Ishikawa (cell line): ENCODE data around the gene TRAK1.

Experiments
- CEBPB ChIP-seq: IDR thresholded peaks from 2 replicates; pipeline ENCODE4 v1.6.1; 2012
- CREB1 ChIP-seq: IDR thresholded peaks from 2 replicates; pipeline ENCODE4 v1.6.1; 2012; ENCODE audit warnings: low read depth
- EGR1 ChIP-seq: IDR thresholded peaks from 2 replicates; pipeline ENCODE4 v1.6.1; 2012
- EP300 ChIP-seq: IDR thresholded peaks from 2 replicates; pipeline ENCODE4 v1.6.1; 2012; ENCODE audit warnings: borderline replicate concordance
- FOXM1 ChIP-seq: IDR thresholded peaks from 2 replicates; pipeline ENCODE4 v1.6.1; 2012; ENCODE audit warnings: low read depth, borderline replicate concordance
- MAX ChIP-seq: IDR thresholded peaks from 2 replicates; pipeline ENCODE4 v1.6.1; 2012
- NFIC ChIP-seq: IDR thresholded peaks from 2 replicates; pipeline ENCODE4 v1.6.1; 2012
- RAD21 ChIP-seq: IDR thresholded peaks from 2 replicates; pipeline ENCODE4 v1.6.1; 2012; ENCODE audit warnings: low read depth
- REST ChIP-seq: IDR thresholded peaks from 2 replicates; pipeline ENCODE4 v1.6.1; 2012; ENCODE audit warnings: low read depth, mild to moderate bottlenecking
- TAF1 ChIP-seq: IDR thresholded peaks from 2 replicates; pipeline ENCODE4 v1.6.1; 2012; ENCODE audit warnings: low read depth, mild to moderate bottlenecking
- TCF12 ChIP-seq: IDR thresholded peaks from 2 replicates; pipeline ENCODE4 v1.6.1; 2012; ENCODE audit warnings: low read depth
- TEAD4 ChIP-seq: IDR thresholded peaks from 2 replicates; pipeline ENCODE4 v1.6.1; 2012
- USF1 ChIP-seq: IDR thresholded peaks from 2 replicates; pipeline ENCODE4 v1.6.1; 2012
- YY1 ChIP-seq: IDR thresholded peaks from 2 replicates; pipeline ENCODE4 v1.6.1; 2012; ENCODE audit warnings: low read depth
- ZBTB7A ChIP-seq: IDR thresholded peaks from 2 replicates; pipeline ENCODE4 v1.6.1; 2012; ENCODE audit warnings: low read depth

TRAK1 gene

GRCh38 chr3:42216931-42217333, 125.8 kb downstream of the TRAK1 start:
- TF ChIP-seq EGR1 (no peak), MAX (no peak), TAF1 (no peak), YY1 (no peak), TEAD4 (no peak), NFIC (no peak), USF1 (no peak), REST (no peak), TCF12 (no peak), FOXM1 (no peak), CEBPB (no peak), EP300 (no peak), CREB1 (no peak), ZBTB7A (no peak), RAD21 (no peak)

GRCh38 chr3:42220436-42221121, 129.4 kb downstream of the TRAK1 start:
- TF ChIP-seq EGR1 (no peak), FOXM1 (no peak), NFIC (no peak), TEAD4 (no peak), TCF12 (no peak), CREB1 (no peak), TAF1 (no peak), YY1 (no peak), CEBPB (no peak), REST (no peak), USF1 (no peak), EP300 (no peak)

GRCh38 chr3:42222942-42223693, 132.0 kb downstream of the TRAK1 start:
- no peak for TF ChIP-seq TEAD4
- no peak for TF ChIP-seq USF1
- no peak for TF ChIP-seq YY1
- no peak for TF ChIP-seq REST
- no peak for TF ChIP-seq MAX
- no peak for TF ChIP-seq RAD21
- no peak for TF ChIP-seq FOXM1
- no peak for TF ChIP-seq EGR1
- TF ChIP-seq CREB1 = no peak
- TF ChIP-seq TAF1 = no peak
- no peak for TF ChIP-seq NFIC
- TF ChIP-seq ZBTB7A = no peak
- TF ChIP-seq EP300 = no peak
- TF ChIP-seq TCF12 = no peak
- no peak for TF ChIP-seq CEBPB
